Measurements from ENCODE around the gene SUV39H2.
"Not testable (repeated sequence)": the region's sequence is repeated elsewhere in the genome, so short reads cannot be mapped to it uniquely, and the experiment has no call there.

SUV39H2 gene

DNA sequence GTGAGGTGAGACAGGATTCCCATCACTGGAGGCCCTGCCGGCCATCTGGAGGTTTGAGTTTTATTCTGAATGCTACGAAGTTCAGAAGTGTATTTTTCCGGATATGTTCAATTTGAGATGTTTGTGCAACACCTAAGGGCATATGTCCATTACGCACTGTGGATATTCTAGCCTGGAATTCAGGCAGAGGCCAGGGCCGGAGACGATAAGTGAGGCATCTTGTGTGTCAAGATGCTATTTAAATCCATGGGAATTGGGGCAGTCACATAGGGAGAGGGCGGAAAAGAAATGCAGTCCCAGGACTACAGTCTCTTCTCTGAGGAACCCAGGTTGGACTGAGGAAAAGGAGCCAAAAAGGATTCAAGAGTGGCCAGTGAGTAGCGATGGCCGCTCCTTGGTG is 1.9 kb upstream of the SUV39H2 start:
- DNase-seq: no peak

DNA sequence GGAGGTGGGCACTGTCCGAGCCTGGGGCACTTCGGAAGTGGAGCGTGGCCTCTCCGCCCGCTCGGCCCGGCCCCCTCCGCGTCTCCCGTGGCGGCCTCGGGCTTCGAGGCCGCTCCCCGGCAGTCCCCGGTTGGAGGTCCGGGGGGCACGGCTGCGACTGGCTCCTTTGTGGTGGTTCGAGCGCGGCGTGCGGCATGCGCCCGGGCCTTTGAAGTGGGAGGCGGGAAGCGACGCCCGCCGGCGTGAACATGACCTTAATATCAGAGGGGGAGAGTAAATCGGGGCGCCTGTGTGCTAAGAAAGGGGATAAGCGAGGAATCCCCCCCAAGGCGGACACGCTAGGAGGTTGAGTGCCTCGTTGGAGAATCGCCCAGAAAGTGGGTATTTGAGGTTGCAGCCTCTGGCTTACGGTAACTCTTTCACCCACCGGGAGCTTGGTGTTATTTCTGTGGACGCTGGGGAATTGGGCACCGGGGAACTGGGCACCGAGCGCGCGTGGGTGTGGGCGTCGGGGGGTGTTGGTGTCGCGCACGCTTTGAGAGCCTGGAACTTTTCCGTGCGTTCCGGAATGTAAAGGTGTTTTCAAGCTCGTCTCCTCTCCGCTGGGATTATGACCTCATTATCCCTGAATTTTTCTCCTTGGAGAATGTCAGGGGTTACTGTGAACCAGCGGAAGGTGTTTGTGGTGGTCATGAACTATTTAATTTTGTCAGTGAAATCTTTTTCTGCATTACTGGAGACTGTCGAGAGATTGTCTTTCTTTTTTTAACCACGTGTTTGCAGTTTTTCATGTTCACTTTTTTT is 660 bp downstream of the SUV39H2 start:
- peak; percentile 78 for DNase-seq

DNA sequence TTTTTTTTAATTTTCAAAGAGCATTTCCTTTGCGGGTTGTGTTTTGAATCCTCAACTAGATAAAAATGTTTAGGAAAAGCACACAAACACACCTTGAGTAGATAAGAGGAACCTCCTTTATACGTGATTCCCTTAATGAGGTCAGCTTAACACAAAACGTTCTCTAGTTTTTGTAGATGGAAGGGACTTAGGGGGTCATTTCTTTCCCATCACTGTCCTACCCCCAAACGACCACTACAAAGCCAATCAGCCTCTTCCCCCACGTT is 1.2 kb downstream of the SUV39H2 start:
- no peak for DNase-seq

DNA sequence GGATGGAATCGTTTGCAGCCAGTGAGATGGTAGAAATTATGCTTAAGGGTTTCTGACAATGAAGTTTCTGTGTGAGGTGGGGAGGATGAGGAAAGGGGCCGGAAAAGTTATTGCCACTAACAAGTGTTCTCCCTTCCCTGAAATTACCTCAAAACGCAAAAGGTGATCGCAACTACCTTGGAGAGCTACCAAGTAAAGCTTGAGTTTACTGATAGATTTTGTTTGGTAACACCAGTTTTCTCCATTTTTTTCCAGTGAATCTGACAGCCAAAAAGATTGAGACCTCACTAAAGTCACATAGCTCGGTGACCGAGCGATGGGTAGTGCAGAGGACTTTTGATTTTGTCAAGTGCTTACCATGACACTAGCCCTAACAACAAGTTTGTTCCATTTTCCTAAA is 1.6 kb downstream of the SUV39H2 start:
- DNase-seq: no peak

DNA sequence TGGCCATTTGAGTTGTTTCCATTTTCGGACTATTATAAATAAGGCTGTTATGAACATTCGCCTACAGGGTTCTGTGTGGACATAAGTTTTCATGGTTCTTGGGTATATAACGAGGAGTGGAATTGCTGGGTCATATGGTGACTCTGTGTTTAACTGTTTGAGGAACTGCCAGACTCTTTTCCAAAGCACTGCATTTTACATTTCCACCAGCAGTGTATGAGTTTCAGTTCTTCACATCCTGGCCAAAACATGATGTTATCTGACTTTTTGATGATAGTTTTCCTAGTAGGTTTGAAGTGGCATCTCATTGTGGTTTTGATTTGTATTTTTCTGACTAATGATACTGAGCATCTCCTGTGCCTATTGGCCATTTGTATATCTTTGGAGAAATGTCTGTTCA is 5.4 kb downstream of the SUV39H2 start:
- DNase-seq: no peak

DNA sequence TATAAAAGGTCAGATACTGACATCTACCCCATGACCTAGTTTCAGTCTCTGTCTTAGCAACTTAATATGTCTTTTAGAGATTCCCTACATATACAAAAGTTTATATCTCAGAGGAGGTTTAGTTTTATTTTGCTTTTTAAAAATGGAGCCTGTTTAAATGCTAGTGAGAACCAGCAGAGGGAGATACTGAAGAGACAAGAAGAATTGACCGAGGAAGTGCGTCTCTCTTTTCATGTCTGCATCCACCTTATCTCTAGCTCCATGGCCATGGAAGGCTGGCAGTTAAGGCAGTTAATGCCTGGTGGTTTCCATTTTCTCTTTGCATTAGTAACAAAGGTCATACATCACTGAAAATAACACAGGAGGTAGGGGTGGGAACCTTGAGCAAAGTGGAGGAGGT is 10.7 kb downstream of the SUV39H2 start:
- peak; percentile 24 for DNase-seq

DNA sequence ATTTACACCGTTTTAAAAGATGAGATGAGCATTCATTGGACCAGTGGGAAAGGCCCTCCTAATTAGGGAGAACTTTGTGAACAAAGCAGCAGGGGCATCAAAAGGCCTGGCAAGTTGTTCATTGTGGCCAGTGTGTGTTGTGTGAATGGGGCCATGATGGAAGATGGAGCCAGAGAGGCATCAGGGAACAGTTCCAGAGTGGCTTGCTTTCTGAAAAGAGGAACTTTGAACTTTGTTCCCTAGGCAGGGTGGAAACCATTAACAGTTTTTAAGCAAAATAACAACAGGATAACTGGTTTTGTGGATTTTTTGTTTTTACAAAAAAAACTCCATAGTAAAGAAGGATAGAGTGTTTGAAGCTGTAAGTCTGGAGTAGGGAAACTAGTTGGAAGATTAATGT is 12.5 kb downstream of the SUV39H2 start:
- no peak for DNase-seq

DNA sequence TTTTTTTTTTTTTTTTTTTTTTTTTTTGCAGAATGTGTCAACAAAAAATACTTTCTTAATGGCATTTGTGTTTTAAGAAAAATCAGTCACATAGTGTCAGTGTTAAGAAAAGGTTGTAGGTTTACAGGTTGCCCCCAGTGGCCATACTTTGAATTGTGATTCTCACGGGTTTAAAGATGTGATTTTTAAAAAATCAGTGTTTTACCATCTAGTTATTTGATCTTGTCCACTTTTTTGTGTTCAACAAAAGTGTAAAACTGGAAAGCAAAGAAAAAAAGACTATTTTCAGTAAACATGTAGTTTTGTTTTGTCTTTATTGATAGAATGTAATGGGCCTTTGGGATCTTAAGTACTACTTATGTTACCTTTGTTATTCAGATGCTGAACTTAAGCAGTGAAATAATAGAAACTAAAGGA is 25.7 kb downstream of the SUV39H2 start:
- peak; percentile 79 for DNase-seq

DNA sequence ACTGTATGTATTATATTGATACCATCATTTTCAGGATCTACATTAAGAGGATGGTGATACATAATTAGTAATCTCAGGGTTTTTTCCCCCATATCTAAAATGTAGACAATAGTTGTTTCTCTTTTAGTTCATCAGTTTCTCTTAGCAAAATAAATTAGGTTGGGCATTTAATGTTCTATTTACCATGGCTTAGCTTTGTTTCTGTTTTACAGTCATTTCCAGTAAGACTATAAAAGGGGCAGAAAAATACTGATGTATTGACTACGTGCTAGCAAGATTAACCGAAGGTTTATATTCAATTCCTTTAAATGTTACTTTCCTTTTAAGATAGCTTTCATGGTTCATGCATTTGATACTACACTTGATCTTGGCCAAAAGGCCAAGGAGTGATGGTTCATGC is 26.2 kb downstream of the SUV39H2 start:
- DNase-seq: no peak

DNA sequence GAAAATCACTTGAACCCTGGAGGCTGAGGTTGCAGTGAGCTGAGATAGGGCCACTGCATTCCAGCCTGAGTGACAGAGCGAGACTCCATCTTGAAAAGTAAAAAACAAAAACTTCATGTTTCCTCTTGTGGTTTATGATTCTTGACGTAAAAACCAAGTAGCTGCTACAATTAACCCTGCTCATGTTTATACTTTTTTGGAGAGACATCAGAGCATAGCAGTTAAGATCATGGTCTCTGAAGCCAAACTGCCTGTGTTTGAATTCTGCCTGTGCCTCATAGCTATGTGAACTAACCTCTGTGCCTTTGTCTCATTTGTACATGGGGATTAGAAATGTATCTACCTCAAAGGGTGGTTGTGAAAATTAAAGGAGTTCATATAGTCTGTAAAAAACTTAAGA is 27.2 kb downstream of the SUV39H2 start:
- DNase-seq: no peak

DNA sequence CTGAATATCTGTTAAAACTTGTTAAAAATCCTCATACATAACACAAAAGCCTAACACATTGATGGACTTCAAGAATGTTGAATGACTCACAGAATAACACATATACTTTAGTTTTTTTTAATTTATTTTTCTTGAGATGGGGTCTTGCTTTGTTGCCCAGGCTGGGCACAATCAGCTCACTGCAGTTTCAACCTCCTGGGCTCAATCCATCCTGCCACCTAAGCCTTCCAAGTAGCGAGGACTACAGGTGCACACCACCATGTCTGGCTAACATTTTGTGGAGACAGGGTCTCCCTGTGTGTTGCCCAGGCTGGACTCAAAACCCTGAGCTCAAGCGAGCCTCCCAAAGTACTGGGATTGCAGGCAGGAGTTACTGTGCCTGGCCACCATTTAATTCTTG is 28.1 kb downstream of the SUV39H2 start:
- DNase-seq: no peak

DNA sequence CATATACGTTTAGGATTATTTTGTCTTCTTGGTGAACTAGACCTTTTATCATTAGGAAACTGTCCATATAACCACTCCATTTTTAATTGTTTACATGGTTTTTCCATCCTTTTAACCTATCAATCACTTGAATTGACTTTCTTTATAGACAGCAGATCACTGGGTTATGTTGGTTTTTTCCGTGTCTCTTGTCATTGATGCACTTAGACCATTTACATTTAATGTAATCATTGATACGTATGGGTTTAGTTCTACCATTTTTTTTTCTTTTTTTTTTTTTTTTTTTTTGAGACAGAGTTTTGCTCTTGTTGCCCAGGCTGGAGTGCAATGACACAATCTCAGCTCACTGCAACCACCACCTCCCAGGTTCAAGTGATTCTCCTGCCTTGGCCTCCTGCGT is 28.9 kb downstream of the SUV39H2 start:
- DNase-seq: not testable (repeated sequence)

DNA sequence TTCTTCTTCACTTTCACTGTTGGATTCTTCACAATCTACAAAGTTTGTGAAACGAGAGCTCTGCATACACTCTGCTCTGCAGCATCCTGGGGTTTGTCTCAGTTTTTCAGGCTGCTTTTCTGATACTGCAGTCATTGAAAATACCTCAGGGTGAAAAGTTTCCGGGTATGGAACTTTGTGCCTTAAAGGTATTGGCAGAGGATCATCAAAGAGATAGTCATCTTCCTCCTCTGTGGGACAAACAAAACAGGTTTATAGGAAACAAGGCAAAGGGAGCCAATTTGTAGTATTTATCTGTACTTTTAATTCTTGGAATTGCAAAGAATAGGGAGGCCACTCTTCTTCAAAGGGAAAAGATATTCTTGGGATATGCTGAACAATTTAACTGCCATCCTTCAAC is 30.4 kb downstream of the SUV39H2 start:
- DNase-seq: no peak

DNA sequence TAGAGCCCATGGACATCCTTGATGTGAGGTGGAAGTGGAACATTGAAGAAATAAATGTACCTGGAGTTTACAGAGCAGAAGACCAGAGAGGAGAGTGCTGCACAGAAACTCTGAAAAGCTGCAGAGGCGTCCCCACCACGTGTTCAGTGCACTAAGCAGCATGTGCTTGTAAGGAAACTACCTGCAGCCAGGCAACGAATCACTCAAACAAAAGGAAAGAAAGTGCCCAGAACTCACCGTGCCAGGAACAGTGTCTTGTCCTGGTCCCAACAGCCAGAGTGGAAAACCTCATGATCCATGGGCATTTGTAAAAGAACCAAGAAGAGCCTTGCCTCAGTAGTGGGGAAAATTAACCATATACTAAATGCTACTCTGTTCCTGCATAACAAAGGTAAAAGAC is 32.3 kb downstream of the SUV39H2 start:
- no peak for DNase-seq

DNA sequence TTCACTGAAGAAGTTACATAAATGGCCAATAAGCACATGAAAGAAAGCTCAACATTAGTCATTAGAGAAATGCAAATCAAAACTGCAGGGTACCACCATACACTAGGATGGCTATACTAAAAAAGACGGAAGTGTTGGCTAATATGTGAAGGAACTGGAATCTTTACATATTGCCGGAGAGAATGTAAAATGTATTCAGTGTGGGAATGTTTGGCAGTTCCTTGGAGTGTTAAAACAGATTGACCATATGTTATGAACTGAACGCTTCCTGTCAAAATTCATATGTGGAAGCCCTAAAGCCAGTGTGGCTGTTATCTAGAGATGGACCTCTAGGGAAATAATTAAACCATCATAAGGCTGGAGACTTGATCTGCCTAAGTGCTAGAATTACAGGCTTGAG is 33.1 kb downstream of the SUV39H2 start:
- no peak for DNase-seq

DNA sequence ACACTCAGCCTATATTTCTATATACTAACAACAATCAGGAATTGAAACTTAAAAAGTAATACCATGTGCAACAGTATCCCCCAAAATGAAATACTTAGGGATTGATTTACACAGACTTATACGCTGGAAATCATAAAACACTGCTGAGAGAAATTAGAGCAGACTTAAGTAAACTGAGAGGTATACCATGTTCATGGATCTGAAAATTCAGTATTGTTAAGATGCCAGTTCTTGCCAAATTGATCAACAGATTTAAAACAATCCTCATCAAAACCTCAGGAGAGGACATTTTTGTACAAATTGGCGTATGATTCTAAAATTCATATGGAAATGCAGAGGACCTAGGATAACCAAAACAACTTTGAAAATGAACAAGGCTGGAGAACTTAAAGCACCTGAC is 37.9 kb downstream of the SUV39H2 start:
- DNase-seq: no peak

DNA sequence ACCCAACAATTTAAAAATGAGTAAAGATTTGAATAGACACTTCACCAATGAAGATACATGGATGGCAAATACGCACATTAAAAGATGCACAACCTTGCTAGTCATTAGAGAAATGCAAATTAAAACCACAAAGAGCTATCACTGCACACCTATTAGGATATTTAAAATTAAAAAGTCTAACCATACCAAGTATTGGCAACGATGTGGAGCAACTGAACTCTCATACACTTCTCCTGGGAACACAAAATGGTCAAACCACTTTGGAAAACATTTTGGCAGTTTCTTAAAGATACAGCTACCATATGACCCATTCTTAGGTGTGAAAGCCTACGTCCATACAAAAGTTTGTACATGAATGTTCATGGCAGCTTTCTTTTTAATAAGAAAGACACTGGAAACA is 39.2 kb downstream of the SUV39H2 start:
- no peak for DNase-seq

DNA sequence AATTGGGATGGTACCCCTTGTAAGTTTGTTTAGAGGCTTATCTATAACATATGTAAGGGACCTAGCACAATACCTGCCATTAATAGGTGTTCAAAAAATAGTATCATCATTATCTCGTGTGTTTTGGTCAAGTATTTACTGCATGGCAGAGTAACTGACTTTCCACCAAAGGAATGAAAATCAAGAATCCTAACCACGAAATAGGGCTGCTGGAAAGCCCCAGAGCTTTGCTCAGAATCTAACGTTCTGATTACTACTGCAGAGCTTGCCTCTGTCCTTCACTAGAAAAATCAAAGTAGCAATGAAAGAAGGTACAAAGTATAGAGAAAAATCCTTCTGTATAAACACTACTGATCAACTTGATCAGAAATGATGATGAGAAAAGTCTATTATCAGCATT is 40.3 kb downstream of the SUV39H2 start:
- DNase-seq: no peak

DNA sequence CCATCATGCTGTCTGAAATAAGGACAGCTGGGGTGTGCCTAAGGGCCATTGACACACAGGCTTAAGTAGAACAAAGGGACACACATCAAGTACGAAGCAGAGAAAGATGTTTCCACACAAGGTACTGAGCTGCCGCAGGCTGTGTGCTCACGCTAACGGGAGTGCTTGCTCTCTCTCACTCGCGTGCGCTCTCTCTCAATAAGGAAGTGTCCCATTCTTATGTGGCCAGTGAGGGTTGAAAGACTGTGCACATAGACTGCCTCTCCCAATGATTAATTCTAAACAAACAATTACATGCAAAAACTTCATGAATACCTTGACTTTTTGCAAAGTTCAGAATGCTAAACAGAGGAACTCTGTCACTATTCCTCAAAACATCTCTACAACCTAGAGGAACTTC is 45.3 kb downstream of the SUV39H2 start:
- DNase-seq: peak; percentile 52

DNA sequence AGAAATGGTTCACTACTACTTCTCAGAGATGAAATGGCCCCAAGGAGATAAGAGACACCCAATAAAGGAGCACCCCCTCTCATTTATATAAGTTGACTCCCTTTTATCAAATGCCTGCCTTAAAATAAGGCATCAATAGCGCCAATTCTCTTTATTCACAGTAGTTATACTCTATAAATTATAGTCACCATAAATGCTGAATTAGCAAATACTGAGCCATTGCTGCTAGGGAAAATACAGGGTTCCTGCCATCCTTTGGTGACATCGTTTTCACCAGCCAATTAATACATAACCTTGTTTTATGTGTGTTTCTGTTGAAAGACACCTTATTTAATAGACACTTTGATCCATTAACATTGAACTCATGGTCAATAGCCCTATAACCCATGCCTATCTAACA is 46.6 kb downstream of the SUV39H2 start:
- DNase-seq: no peak

DNA sequence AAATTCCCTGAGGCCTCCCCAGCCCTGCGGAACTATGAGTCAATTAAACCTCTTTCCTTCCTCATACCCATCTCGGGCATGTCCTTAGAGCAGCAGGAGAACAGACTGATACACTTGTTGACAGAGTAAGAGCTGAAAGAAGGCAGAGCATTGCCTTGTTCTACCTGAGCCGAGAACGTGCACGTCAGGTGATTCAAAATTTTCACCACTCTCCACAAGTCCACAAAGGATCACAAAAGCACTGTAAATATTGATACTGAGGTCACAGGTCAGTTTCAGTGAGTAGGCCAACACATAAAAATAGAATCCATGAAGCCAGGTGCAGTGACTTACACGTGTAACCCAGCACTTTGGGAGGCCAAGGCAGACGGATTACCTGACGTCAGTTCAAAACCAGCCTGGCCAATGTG is 47.4 kb downstream of the SUV39H2 start:
- peak; percentile 99 for DNase-seq

DNA sequence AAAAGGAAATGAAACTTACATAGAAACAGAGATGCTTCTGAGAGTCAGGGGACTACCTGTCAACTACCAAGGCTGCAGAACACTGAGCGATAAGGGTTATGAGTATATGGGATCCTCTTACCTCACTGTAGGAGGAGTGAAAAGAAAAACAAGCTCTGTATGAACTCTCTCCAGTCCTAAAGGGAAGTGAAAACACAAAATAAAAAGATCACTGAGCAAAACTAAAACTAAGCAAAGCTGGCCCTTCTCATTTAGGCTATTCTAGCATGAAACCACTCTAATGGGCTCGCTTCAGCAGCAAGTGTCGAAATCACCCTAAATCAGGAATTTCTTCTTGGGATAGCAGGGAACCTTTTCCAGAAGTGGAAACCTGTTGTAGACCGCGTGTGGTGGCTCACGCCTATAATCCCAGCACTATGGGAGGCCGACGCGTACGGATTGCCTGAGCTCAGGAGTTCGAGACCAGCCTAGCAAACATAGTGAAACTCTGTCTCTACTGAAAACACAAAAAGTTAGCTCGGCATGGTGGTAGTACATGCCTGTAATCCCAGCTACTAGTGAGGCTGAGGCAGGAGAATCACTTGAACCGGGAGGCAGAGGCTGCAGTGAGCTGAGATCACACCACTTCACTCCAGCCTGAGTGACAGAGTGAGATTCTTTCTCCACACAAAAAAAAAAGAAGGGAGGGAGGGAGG is 48.2 kb downstream of the SUV39H2 start:
- DNase-seq: peak; percentile 55

DNA sequence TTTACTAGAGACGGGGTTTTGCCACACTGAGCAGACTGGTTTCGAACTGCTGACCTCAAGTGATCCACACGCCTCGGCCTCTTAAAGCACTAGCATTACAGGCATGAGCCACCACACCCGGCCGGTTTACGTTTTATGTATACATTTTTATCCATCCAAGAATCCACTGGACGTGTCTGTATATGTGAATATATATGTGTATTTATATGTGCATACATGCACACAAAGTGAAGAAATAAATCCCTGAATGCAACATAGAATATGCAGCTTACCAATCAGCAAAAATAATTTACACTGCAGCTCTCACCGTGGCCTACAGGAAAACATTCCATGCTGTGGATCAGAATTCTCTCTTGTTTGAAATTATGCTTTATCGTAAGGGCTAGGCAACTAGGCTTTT is 51.9 kb downstream of the SUV39H2 start:
- DNase-seq: no peak

DNA sequence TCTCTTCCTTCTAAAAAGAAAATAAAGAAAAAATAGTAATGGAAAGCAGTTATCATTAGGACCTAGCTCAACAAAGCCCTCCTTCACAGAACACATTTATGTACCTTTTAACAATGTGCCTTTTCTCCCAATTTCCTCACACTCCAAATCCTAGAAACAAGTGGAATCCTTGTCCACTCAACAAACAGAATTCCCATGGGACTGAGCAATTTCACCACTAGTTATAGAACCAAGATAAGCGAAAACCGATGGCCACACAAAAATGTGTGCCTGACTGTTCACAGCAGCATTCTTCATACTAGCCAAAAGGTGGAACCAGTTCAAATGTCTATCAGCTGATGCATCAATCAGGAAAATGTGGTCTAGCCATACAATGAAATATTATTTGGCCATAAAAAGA is 57.9 kb downstream of the SUV39H2 start:
- DNase-seq: no peak

DNA sequence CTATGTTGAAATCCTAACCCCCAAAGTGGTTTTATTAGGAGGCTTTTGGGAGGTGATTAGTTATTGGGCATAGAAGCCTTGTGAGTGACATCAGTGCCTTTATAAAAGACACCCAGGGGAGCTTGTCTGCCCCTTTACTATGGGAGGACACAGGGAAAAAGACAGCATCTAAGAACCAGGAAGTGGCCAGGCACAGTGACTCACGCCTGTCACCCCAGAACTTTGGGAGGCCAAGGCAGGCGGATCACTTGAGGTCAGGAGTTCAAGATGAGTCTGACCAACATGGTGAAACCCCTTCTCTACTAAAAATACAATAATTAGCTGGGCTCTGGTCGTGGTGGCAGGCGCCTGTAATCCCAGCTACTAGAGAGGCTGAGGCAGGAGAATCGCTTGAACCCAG is 60.3 kb downstream of the SUV39H2 start:
- DNase-seq: not testable (repeated sequence)
